ENCODE results near the gene ICOS.

DNA sequence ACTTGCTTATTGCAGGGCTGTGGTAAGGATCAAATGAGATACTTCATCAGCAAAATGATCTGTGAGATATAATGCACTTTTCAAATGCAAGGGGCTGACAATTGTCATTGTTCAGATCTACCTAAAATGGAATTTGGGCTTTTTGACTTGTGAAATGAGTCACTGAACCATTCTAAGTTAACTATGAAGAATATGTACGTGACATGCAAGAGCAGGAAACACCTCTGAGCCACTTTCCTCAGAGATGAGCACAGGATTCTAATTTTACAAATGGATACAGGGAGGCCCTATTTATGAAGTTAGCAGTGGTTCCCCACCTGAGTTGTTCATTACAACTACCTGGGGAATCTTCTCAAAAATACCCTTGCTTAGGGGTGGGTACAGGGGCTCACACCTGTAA is 42.3 kb upstream of the ICOS start:
- TF ChIP-seq, protein P1, sequence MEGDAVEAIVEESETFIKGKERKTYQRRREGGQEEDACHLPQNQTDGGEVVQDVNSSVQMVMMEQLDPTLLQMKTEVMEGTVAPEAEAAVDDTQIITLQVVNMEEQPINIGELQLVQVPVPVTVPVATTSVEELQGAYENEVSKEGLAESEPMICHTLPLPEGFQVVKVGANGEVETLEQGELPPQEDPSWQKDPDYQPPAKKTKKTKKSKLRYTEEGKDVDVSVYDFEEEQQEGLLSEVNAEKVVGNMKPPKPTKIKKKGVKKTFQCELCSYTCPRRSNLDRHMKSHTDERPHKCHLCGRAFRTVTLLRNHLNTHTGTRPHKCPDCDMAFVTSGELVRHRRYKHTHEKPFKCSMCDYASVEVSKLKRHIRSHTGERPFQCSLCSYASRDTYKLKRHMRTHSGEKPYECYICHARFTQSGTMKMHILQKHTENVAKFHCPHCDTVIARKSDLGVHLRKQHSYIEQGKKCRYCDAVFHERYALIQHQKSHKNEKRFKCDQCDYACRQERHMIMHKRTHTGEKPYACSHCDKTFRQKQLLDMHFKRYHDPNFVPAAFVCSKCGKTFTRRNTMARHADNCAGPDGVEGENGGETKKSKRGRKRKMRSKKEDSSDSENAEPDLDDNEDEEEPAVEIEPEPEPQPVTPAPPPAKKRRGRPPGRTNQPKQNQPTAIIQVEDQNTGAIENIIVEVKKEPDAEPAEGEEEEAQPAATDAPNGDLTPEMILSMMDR (IDR thresholded peaks at IDR 0.05), result no peak
- TF ChIP-seq POLR2A (IDR thresholded peaks at IDR 0.05), result no peak

Data from uterus (tissue), 2 donors.